ENCODE data around the gene SIPA1L3.

The SIPA1L3 gene

GRCh38 chr19:38004521-38005223, 97.7 kb downstream of the SIPA1L3 start:
- TF ChIP-seq CTCF (IDR thresholded peaks at IDR 0.05; ENCODE audit: extremely low read depth, insufficient read depth, missing control alignments): no peak

GRCh38 chr19:38005224-38005614, 98.2 kb downstream of the SIPA1L3 start:
- DNase-seq (ENCODE audit: low spot score): no peak
- TF ChIP-seq CTCF (IDR thresholded peaks at IDR 0.05; ENCODE audit: extremely low read depth, insufficient read depth, missing control alignments): no peak
- in situ Hi-C loops (cut with MboI; ENCODE audit: low pct_unique_long_range_greater_than_20kb, low sequenced_read_pairs, unreplicated experiment): no loop called here

More at GRCh38 chr19:38004521-38005223, 97.7 kb downstream of the SIPA1L3 start:
- in situ Hi-C loops (cut with MboI; ENCODE audit: low pct_unique_long_range_greater_than_20kb, low sequenced_read_pairs, unreplicated experiment): no loop called here
- DNase-seq (ENCODE audit: low spot score): peak; percentile 67

- in situ Hi-C loops (cut with MboI; ENCODE audit: low pct_unique_long_range_greater_than_20kb, low sequenced_read_pairs, unreplicated experiment): no loop called here
- DNase-seq (ENCODE audit: low spot score): no peak
- TF ChIP-seq CTCF (IDR thresholded peaks at IDR 0.05; ENCODE audit: extremely low read depth, insufficient read depth, missing control alignments): no peak
These were observed 99.5 kb downstream of the SIPA1L3 start for GRCh38 chr19:38006361-38007045.

- peak; percentile 55 for DNase-seq (ENCODE audit: low spot score)
- no peak for TF ChIP-seq CTCF (IDR thresholded peaks at IDR 0.05; ENCODE audit: extremely low read depth, insufficient read depth, missing control alignments)
- in situ Hi-C loops (cut with MboI; ENCODE audit: low pct_unique_long_range_greater_than_20kb, low sequenced_read_pairs, unreplicated experiment): no loop called here
These were observed 102.7 kb downstream of the SIPA1L3 start for GRCh38 chr19:38009650-38010242.

- in situ Hi-C loops (cut with MboI; ENCODE audit: low pct_unique_long_range_greater_than_20kb, low sequenced_read_pairs, unreplicated experiment): no loop called here
- TF ChIP-seq CTCF (IDR thresholded peaks at IDR 0.05; ENCODE audit: extremely low read depth, insufficient read depth, missing control alignments): no peak
- no peak for DNase-seq (ENCODE audit: low spot score)
These were observed 104.4 kb downstream of the SIPA1L3 start for GRCh38 chr19:38011426-38011825.

GRCh38 chr19:38012290-38012689, 105.3 kb downstream of the SIPA1L3 start:
- no peak for DNase-seq (ENCODE audit: low spot score)
- no peak for TF ChIP-seq CTCF (IDR thresholded peaks at IDR 0.05; ENCODE audit: extremely low read depth, insufficient read depth, missing control alignments)
- in situ Hi-C loops (cut with MboI; ENCODE audit: low pct_unique_long_range_greater_than_20kb, low sequenced_read_pairs, unreplicated experiment): no loop called here

All from GM13977 (cell line).